ENCODE measurements around the gene WSCD2.

WSCD2 gene

GRCh38 chr12:108173892-108174291 is 44.8 kb downstream of the WSCD2 start:
- TF ChIP-seq ZFX (IDR thresholded peaks at IDR 0.05) (no peak), CTCF (conservative IDR thresholded peaks at IDR 0.05) (no peak)
- H3K27ac ChIP-seq, result no peak overlapping the region

GRCh38 chr12:108174641-108175040 is 45.6 kb downstream of the WSCD2 start:
- TF ChIP-seq CTCF (conservative IDR thresholded peaks at IDR 0.05), result no peak
- no peak for TF ChIP-seq ZFX (IDR thresholded peaks at IDR 0.05)
- H3K27ac ChIP-seq, result no peak overlapping the region

GRCh38 chr12:108175310-108175709 is 46.2 kb downstream of the WSCD2 start:
- TF ChIP-seq CTCF (conservative IDR thresholded peaks at IDR 0.05) (no peak), ZFX (IDR thresholded peaks at IDR 0.05) (no peak)
- no peak overlapping the region for H3K27ac ChIP-seq

- no peak overlapping the region for H3K27ac ChIP-seq
- TF ChIP-seq ZFX (IDR thresholded peaks at IDR 0.05), result no peak
- no peak for TF ChIP-seq CTCF (conservative IDR thresholded peaks at IDR 0.05)
Measured at GRCh38 chr12:108176292-108176691, 47.2 kb downstream of the WSCD2 start.

GRCh38 chr12:108177131-108177530 is 48.0 kb downstream of the WSCD2 start:
- no peak overlapping the region for H3K27ac ChIP-seq
- TF ChIP-seq CTCF (conservative IDR thresholded peaks at IDR 0.05), result no peak
- TF ChIP-seq ZFX (IDR thresholded peaks at IDR 0.05), result no peak

- H3K27ac ChIP-seq, result no peak overlapping the region
- TF ChIP-seq CTCF (conservative IDR thresholded peaks at IDR 0.05) (no peak), ZFX (IDR thresholded peaks at IDR 0.05) (no peak)
Measured at GRCh38 chr12:108179305-108179704, 50.2 kb downstream of the WSCD2 start.

GRCh38 chr12:108180255-108181094 is 51.4 kb downstream of the WSCD2 start:
- no peak overlapping the region for H3K27ac ChIP-seq
- TF ChIP-seq CTCF (conservative IDR thresholded peaks at IDR 0.05) (no peak), ZFX (IDR thresholded peaks at IDR 0.05) (no peak)

Data from C4-2B (cell line).